ENCODE data around the gene SDSL. TPM values are rescaled to one million over a fixed set of nuclear protein-coding genes. Genes with fewer than 3 reads are reported as not detected.

SDSL gene
- total and polyA plus RNA-seq, 10 of the 15 experiments (the other 5 are each of a cell fraction or from before 2014, with no cell fraction given), result 0.18 to 4.4 (median 1.0) TPM

DNA sequence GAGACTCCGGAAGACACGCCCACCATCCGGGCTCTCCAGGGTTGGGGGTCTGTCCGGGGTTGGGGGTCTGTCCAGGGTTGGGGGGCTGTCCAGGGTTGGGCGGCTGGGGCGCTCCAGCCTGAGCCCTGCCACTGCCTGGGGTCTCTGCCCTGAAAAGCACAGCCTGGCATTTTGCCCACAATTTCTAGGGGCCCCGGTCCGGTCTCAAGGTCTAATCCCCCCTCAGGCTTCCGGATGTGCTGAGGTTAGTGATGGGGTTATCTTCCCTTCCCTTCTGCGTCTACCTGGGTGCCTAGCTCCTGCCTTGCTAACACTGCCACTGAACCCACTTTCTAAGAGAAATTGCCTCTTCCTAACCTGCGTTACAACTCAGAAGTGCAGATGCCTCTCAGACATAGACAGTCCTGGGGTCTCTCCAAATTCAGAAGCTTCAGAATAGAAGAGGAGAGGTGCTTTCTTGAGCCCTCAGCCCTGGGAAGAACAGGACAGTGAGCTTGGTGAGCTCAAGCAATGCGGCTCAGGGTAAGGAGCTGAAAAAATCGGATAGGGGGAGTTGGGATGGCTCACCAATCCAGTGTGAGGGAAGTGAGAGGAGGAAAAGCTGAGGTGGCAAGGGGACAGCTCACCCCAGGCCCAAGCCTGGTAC lies 43.8 kb downstream of the SDSL start:
- H4K20me1 ChIP-seq (ENCODE audit: control insufficient read depth, insufficient read depth), result no peaks in the 10 kb centered on the region
- no peaks in the 10 kb centered on the region; the same call in 2 of the 3 replicates for H3K9me3 ChIP-seq (replicated peaks; ENCODE audit: control insufficient read depth, insufficient read depth, low read length)
- no peaks in the 10 kb centered on the region for H3K4me1 ChIP-seq (ENCODE audit: control insufficient read depth, insufficient read depth, low read length)
- WGBS (ENCODE audit: insufficient coverage, insufficient replicate concordance, low lambda C conversion rate, missing lambda C conversion rate), result 13% methylated on average over 13 of the region's 13 CpGs
- no peak overlapping the region for H3K27ac ChIP-seq (ENCODE audit: control insufficient read depth, insufficient read depth)
- in situ Hi-C loops (cut with MboI), result no loop called here
- no peak overlapping the region for H3K4me2 ChIP-seq (ENCODE audit: control insufficient read depth, insufficient read depth)
- ChIA-PET CTCF (no interaction called here), SMC1A (ENCODE audit: uncharacterized antibody, unreplicated experiment) (no interaction called here), RAD21 (ENCODE audit: unreplicated experiment) (no interaction called here), POLR2A (no interaction called here)
- TF ChIP-seq NFYB (IDR thresholded peaks at IDR 0.05; ENCODE audit: insufficient read depth, low read depth, low read length) (no peak), NR2F1 (conservative IDR thresholded peaks at IDR 0.05) (no peak), EED (IDR thresholded peaks at IDR 0.05; ENCODE audit: low read depth) (no peak), WRNIP1 (IDR thresholded peaks at IDR 0.05; ENCODE audit: borderline replicate concordance, low read depth, low read length) (no peak), EGR1 (IDR thresholded peaks at IDR 0.05; ENCODE audit: borderline replicate concordance in 1 of 2, low read depth in 2 of 2, low read length in 2 of 2) (no peak), USF1 (IDR thresholded peaks at IDR 0.05; ENCODE audit: borderline replicate concordance, extremely low read length, insufficient read depth, low read depth, low read length) (no peak)
- TF ChIP-seq, protein P1, sequence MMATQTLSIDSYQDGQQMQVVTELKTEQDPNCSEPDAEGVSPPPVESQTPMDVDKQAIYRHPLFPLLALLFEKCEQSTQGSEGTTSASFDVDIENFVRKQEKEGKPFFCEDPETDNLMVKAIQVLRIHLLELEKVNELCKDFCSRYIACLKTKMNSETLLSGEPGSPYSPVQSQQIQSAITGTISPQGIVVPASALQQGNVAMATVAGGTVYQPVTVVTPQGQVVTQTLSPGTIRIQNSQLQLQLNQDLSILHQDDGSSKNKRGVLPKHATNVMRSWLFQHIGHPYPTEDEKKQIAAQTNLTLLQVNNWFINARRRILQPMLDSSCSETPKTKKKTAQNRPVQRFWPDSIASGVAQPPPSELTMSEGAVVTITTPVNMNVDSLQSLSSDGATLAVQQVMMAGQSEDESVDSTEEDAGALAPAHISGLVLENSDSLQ (IDR thresholded peaks at IDR 0.05), result no peak
- TF ChIP-seq, protein P2, sequence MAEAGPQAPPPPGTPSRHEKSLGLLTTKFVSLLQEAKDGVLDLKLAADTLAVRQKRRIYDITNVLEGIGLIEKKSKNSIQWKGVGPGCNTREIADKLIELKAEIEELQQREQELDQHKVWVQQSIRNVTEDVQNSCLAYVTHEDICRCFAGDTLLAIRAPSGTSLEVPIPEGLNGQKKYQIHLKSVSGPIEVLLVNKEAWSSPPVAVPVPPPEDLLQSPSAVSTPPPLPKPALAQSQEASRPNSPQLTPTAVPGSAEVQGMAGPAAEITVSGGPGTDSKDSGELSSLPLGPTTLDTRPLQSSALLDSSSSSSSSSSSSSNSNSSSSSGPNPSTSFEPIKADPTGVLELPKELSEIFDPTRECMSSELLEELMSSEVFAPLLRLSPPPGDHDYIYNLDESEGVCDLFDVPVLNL (IDR thresholded peaks at IDR 0.05; ENCODE audit: low read depth, low read length), result no peak
- no peaks in the 10 kb centered on the region for H3K79me2 ChIP-seq (ENCODE audit: control insufficient read depth, insufficient read depth, low read length)
- FAIRE-seq, result no peak
- no peak overlapping the region for H3K9ac ChIP-seq (ENCODE audit: control insufficient read depth, insufficient read depth, low read length)
- H2AFZ ChIP-seq (ENCODE audit: control insufficient read depth, low read depth, low read length), result no peak overlapping the region
- intact Hi-C loops (cut with micrococcal nuclease; ENCODE audit: unreplicated experiment), result no loop called here
- H3K36me3 ChIP-seq (ENCODE audit: control insufficient read depth in 2 of 2, insufficient read depth in 2 of 2, low read length in 1 of 2), result no peaks in the 10 kb centered on the region
- peaks cover 20 to 43% of the 10 kb centered on the region in 2 experiments for H3K27me3 ChIP-seq (replicated peaks in 1 of 2; ENCODE audit: control insufficient read depth in 2 of 2, insufficient read depth in 2 of 2, low read length in 1 of 2)
- H3K4me3 ChIP-seq, result no peak overlapping the region
- ATAC-seq, result no peak
- no TSS peak for BruUV-seq (replicated peaks)
- DNase-seq (ENCODE audit: low read depth, low spot score), result no peak
